CD4-positive, alpha-beta T cell treated with Interleukin-12 subunit alpha and Interleukin-12 subunit beta, for 1 hour (primary cell): ENCODE data around the gene GALNT8.
"Not testable (repeated sequence)": the region's sequence is repeated elsewhere in the genome, so short reads cannot be mapped to it uniquely, and the experiment has no call there.

Experiments used
- DNase-seq: peaks from one replicate; pipeline ENCODE4 v3.0.0-alpha.2; 2020

Gene GALNT8, protein sequence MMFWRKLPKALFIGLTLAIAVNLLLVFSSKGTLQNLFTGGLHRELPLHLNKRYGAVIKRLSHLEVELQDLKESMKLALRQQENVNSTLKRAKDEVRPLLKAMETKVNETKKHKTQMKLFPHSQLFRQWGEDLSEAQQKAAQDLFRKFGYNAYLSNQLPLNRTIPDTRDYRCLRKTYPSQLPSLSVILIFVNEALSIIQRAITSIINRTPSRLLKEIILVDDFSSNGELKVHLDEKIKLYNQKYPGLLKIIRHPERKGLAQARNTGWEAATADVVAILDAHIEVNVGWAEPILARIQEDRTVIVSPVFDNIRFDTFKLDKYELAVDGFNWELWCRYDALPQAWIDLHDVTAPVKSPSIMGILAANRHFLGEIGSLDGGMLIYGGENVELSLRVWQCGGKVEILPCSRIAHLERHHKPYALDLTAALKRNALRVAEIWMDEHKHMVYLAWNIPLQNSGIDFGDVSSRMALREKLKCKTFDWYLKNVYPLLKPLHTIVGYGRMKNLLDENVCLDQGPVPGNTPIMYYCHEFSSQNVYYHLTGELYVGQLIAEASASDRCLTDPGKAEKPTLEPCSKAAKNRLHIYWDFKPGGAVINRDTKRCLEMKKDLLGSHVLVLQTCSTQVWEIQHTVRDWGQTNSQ

DNA sequence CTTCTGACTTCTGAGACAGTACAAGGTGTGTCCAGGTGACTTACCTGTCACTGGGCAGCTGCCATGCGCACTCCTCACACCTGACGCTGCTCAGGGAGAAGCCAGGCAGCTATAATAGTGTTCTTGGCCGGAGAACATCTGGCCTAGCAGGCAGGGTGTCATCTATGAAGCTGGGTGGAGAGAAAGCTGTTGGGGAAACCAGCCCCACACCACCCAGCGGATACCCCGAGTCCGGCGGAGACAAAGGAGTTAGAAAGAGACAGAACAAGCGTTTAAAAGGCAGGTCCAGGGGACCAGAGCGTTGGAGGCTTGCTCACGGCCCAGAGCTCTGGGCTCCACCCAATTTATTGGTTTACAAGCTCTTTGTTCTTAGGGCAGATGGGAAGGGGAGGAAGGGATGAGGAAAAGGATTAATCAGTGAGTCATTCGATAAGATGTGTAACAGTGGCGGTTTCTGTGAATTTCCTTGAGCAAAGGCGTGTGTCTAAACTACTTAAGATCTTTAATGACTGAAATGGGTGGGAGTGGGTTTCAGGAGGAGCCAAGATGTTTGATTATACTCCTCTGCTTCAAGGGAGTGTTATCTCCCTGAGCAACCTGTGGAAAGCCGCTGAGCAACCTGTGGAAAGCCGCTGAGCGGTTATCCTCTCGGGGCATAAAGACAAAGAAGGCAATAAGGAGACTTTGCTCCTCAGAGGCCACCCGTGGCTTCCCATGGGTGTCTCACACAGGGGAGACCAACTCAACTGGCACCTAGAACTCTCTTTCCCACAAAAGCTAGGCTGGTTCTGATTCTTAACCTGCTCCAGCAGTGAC, at the start of gene GALNT8:
Gene GALNT8, plus strand, starts transcription at position 580 of the 816 bp plus-strand sequence. CDS start 278 bp downstream, outside the sequence.
- no peak for DNase-seq

DNA sequence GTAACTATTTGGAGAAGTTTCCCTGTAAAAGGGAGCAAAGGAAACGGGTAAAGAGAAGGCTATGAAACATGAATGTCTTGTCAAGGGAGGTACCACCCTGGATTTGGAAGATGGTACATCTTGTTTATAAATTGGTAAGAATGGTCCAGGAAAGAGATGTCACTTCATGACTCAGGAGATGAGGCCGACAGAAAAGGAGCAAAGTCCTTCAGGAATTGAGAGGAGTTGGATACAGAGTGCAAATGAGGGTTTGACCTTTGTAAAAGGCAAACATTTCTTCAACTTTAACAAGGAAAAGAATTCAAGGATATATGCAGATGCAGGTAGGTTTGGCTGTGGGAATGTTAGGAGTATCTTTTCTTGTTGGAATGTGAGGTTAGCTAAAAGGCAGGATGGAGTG, 40.5 kb upstream of the GALNT8 start:
- no peak for DNase-seq

DNA sequence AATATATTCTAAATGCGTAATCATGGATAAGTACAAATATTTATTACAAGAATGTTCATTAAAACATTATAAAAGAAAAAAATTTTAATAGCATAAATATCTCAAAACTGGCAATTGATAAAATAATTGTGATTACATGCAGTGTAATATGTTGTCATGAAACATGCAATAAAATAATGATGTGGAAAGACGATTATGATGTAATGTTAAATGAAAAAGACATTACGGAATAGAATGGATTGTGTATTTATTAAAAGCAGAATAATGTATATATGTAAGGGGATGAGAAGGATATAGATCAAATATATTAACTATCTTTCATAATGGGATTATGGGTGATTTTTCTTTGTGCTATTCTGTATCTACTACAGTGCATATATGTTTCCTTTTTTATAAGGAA, 38.5 kb upstream of the GALNT8 start:
- no peak for DNase-seq

DNA sequence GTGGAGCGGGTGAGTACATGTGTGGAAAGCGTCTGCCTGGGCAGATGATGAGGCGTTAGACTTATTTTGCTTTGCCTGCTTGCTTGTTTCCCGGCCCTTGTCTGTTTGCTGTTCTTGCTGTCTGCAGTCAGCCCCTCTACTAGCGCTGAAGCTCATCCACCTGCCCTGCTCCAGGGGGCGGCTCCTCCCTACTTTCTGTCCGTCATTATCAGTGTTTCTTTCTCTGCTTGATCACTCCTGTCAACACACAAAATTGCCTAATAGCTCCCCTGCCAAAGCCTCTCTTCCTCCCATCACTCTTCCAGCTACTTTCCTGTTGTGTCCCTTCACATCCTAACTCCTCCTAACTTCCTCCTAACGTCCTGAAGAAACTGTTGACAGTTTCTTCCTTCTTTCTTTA, 34.9 kb upstream of the GALNT8 start:
- DNase-seq: no peak

DNA sequence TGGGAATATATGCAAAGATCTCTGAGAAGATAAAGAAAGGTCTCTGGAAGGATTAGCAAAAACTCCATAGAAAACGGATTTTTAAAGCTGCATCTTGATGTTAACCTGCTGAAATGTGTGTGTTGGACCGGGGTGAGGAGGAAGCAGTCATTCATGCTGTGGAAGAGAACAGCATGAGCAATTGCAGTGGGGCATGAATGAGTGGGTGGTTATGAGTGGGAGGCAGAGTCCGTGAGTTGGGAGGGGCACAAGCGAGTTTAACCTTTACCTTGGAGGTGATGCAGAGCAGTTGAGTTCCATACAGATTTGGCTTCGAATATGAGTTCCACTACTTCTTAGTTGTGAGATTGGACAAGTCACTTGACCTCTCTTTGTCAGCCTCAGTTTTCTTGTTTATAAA, 29.4 kb upstream of the GALNT8 start:
- no peak for DNase-seq

DNA sequence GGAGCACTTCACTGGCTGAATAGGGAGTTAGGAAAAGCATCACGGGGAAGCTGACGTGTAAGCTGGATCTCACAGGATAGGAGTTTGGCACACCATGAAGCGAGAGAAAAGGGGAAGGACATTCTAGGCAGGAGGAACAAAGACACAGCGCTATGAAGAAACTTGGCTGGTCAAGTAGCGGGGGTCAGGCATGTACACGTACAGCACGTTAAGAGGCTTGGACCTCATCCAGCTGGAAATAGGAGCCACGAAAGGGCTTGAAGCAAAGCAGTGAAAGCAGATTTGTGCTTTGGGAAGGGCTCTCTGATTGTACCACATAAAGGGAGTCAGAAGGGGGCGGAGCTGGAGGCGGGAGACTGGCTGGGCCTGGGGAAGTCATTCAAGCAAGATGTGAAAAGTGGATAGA, 19.6 kb upstream of the GALNT8 start:
- no peak for DNase-seq

DNA sequence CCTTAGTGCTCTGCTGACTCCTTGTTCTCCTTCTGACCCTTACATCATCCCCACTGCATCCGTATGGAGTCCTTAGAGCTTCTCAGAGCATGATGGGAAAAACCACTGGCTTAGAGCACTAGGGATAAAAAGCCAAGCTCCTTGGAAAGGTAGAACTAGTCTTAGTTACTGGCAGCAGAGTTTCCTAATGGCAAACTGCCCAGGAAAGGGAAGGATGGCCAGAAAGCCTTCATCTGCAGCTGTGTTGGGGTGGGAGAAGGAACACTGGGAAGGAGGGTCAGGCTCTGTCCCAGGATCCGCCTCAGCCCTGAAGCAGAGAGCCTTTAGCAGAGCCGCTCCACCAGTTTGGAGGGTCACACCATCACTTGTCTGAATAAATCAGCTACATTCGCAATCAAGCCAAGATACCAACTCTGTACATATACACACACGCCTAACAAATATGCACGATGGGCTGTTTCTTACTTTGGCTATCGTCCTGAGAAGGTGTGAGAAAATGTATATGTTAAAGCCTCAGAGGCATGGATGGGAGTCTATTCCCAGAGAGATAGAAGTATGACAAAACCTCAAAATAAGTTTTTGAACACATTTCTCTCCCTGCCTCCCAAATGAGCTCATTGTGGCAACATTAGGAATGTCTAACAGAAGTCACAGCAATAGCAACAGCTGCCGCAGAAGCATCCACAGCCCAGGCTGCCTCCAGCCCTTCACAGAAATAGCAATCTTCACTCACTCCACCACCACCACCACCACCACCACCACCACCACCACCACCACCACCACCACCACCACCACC, 18.6 kb upstream of the GALNT8 start:
- no peak for DNase-seq

DNA sequence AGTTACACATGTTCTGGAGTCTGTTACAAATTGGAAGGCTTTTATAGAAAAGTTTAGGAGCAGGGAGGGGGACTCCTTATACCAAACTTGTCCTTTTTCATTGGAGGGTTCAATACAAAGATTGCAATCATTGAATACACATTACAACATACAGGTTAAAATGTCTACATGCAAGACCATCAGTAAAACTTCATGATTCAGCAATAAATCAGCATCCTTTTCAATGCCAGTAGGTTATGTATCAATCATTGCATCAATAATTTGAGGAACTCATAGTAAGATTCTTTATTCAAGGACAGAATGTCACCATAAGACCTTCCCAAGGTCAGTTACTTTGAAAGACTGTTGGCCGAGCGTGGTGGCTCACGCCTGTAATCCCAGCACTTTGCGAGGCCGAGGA, 16.5 kb upstream of the GALNT8 start:
- DNase-seq: no peak

DNA sequence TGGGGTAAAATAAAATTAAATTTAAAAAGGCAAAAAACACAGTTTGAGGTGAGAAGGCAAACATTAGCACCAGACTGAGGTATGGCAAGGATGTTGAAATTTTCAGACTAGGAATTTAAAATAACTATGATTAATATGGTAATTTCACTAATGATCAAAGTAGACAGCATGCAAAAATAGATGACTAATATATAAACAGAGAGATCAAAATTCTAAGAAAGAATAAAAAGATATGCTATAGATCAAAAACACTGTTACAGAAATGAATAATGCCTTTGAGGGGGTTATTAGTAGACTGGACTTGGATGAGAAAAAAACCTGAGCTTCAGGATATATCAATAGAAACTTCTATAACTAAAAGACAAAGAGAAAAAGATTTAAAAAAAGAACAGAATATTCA, 14.4 kb upstream of the GALNT8 start:
- no peak for DNase-seq

DNA sequence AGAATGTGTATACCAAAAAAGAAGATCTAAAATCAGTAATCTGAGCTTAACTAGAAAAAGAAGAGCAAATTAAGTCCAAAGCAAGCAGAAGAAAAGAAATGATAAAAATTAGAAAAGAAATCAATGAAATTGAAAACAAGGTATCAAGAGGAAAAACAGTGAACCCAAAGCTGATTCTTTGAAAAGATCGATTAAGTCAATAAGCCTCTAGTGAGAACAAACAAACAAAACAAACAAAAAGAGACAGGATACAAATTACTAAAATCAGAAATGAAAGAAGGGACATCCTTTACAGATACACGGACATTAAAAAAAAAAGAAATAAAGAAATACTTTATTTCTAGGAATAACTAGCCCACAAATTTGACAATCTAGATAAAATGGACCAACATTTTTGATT, 12.9 kb upstream of the GALNT8 start:
- DNase-seq: no peak

DNA sequence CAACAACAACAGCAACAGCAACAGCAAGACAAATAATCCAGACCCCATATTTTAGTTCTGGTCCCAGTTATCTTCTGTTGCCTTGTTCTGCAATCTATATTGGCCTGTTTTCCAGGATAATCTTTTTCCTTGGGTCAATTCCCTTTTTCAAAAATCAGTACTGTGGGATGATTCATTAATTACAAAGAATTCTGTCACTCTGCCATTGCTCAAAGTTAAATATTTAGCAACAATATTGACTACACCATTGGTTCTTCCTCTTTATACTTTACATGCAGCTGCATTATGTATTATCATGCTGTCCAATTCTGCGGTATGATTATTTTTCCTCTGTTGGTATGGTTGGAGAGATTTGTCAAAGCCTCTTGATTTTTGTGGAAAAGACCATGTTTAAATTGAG, 10.1 kb upstream of the GALNT8 start:
- DNase-seq: no peak

DNA sequence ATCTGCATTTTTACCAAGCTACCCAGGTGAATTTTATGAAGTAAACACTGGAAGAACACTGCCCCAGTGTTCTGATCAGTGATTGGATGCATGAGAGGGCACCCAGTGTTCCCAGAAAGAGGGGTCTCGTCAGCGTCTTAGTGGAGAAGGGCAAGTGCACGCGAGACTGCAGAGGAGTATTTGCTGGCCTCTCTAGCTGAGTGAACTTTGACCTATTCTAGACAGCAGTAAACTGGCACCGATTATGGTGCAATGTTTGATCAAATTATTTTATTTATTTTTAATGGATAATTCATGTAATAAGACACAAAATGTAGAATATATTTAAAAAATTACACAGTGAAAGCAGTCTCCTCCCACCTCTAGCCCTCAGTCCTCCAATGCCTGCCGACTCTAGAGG, 5.3 kb upstream of the GALNT8 start:
- no peak for DNase-seq

DNA sequence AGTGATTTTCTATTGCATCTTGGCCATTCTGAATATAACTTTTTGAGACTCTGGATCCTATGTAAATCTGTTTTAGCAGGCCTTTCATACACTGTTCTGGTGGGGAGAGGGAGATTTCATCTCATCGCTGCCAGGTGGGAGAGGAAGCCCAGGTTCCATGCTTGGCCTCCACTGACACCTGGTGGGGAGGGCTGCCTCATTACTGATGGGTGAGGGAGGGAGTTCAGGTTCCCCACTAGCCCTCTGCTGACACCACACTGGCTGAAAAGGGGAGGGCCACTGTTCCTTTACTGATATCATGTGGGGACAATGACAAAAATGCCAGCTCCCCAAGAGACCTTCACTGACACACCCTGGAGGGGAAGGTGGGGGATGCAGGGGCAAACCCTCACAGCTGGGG, 2.4 kb upstream of the GALNT8 start:
- DNase-seq: no peak

DNA sequence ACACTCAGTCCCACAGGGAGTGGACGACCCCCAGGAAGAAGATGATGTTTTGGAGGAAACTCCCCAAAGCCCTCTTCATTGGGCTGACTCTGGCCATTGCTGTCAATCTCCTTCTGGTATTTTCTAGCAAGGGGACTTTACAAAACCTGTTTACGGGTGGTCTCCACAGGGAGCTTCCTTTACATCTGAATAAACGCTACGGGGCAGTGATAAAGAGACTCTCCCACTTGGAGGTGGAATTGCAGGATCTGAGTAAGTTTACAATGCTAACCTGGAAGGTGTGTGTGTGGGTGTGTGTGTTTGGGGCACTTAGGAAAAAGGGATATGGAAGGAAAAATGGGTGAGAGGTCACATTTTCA, 416 bp downstream of the GALNT8 start:
- no peak for DNase-seq

DNA sequence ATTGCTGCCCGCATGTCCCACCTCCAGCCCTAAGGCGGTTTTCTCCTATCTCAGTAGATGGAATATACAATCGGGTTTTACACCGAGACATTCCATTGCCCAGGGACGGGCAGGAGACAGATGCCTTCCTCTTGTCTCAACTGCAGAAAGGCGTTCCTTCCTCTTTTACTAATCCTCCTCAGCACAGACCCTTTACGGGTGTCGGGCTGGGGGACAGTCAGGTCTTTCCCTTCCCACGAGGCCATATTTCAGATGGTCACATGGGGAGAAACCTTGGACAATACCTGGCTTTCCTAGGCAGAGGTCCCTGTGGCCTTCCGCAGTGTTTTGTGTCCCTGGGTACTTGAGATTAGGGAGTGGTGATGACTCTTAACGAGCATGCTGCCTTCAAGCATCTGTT, 1.4 kb downstream of the GALNT8 start:
- DNase-seq: not testable (repeated sequence)

DNA sequence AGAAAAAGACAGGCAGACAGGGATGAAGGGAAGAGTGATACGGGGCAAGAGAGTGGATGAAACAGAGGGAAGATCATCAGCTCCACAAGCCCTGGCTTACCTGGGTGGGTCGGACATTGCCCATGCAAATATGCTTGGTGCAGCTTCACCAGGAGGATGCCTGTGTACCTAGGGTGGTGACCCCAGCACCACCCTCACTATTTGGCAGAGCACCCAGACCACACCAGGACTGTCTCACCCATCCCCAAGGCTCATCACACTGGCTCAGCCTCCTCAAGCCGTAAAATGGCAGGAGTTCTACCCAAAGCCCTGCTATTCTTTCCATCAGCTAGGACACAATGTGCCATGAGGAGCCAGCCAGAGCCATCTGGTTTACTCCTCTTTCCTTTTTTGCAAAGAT, 3.0 kb downstream of the GALNT8 start:
- DNase-seq: no peak

DNA sequence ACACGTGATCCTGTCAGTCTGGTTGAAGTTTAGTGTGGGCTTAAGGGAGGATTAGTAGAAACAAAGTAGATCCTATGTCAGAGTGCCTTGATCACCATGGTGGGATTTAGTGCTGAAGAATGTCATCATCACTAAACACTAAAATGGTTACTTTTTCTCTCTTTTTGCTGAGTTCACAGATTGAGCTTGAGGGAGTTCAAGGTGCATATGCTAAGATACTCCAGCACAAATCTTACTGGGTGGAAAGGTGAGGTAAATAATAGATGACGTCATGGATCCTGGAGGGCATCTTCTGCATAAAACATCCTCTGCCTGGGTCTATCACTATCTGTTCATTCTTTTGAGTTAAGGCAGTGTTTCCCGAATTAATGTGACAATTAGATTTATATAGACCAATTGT, 4.9 kb downstream of the GALNT8 start:
- no peak for DNase-seq

DNA sequence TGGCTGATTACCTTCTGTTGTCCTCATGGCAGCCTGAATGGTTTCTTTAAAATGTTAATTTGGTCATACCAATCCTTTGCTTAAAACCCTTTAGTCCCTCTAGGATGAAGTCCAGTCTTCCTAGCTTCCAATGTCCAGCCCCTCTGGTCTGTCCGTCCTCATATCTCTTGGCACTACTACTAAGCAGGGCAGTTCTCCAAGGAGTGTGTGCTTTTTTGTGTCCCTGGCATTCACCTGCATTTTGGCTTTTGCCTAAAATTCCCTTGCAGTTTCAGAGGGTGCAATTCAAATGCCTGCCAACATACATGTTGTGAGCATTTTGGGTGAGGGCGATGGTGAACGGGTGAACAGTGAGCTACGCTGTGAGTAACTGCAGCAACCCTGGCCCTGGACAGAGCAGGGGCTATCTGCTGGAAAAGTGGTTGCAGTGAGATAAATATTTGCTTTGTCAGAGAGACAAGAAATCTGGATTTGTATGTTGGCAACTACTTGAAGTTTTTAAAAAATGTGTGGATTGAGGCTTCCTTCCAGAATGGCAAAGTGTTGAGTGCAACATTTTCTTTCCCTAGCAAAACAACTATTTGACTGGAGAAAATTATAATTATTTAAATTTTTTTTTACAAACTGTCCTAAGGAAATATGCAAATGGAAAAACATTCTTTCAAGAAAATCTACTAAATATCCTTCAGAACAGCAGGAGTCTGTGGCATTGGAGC, 14.6 kb downstream of the GALNT8 start:
- no peak for DNase-seq

DNA sequence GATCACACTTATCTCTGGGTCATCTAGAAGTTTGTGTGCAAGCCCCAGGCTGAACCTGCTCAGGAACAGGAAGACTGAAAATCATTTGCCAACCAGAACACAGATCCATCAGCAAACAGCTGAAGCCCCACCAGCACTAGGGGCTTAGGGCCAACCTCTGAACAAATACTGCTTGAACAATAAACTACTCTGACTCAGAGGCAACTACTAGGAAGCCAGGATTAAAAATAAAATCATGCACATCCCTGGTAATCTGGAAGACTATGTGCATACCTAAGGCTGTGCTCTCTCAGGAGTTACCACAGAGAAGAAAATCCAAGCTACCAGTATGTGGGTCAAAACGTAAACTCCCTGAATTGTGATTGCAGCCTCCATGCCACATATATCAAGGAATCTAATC, 15.9 kb downstream of the GALNT8 start:
- DNase-seq: no peak

DNA sequence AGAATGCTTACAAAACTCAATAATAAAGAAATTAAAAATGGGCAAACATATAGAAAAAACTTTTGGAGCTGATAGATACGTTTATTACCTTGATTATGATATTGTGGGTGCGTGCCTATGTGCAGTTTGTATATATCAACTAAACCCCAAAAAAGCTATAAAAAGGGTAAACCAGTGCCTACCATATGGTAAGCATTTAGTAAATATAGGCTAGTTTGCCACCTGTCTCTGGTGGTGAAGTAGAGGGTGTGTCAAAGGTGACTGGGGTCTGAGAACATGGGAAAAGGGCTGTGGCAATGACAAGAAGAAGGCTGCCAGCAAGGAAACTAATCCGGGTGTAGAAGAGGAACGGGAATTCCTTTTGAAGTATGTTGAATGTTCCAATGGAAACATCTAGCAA, 18.3 kb downstream of the GALNT8 start:
- DNase-seq: no peak

DNA sequence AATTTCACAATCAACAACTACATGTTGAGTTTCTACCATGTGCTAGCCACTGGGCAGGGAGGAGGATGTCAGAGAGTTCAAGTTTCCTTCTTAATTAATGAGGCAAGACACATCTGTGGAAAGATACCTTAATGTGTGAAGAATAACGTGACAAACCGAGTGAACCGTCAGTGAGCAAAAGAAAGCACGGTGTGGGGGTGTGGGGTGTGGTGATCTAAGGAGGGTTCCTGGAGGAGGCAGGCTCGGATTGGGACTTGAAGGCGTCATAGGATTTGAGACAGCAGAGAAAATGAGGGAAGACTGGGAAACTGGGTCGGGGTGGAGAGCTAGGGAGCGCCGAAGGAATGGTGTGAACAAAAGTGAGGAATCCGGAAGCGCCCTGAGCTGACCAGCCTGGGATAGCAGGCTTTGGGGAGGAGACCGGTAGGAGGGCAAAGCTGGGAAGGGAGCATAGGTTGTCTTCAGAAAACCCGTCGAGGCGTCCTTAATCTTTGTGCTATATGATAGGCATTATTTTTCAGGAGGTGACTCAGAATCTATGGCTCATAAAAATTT, 22.3 kb downstream of the GALNT8 start:
- no peak for DNase-seq

DNA sequence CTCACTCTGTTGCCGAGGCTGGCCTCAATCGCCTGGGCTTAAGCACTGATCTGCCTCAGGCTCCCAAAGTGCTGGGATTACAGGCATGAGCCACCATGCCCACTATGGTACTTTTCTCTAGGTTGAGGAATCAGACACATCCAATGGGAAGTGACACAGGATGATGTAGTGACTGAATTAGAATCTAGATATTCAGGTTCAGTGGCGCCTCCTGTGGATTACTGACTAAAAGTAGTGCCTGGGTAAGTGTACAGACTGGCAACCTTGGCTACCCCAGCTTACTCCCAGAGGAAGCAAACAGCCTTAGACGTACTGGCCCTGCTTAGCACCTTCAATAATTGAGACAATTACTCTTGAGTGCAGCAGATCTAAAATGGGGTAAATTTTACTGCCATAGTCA, 22.8 kb downstream of the GALNT8 start:
- DNase-seq: no peak
